Measurements from ENCODE around the gene RBM22.

- no peak for TF ChIP-seq CTCF (conservative IDR thresholded peaks at IDR 0.05; ENCODE audit: low read depth, low read length)
- TF ChIP-seq EZH2 (IDR thresholded peaks at IDR 0.05; ENCODE audit: borderline replicate concordance, low read depth, low read length, poor library complexity, severe bottlenecking), result no peak
Observed at GRCh38 chr5:150740992-150741391, 40.1 kb upstream of the RBM22 start.
